Brain microvascular endothelial cell (primary cell): ENCODE measurements around the gene MESP2.

Source experiments
- DNase-seq: peaks from one replicate; pipeline ENCODE4 v3.0.0-alpha.2; 2020
- H3K27ac ChIP-seq: fragments of 250-450 bp; sonication (Bioruptor Pico); 2 replicates; pipeline ENCODE4 v1.5.1; 2020; ENCODE audit warnings: mild to moderate bottlenecking, moderate library complexity
- H3K27me3 ChIP-seq: fragments of 250-450 bp; sonication (Bioruptor Pico); replicated peaks from 2 replicates; pipeline ENCODE4 v1.5.1; 2020; ENCODE audit warnings: mild to moderate bottlenecking
- H3K36me3 ChIP-seq: fragments of 250-450 bp; sonication (Bioruptor Pico); replicated peaks from 2 replicates; pipeline ENCODE4 v1.5.1; 2020; ENCODE audit warnings: mild to moderate bottlenecking
- H3K4me3 ChIP-seq: 2 replicates; pipeline ENCODE4 v1.5.1; 2011; ENCODE audit warnings: low read depth, mild to moderate bottlenecking, control low read depth, low read length, moderate library complexity
- in situ Hi-C: cut with HindIII; loops from 2 replicates; pipeline ENCODE4 v1.10.0; 2017; ENCODE audit warnings: low sequenced_read_pairs, low pct_ligation_motif_present
- TF ChIP-seq, protein P1 (sequence below): IDR thresholded peaks from 2 replicates; pipeline ENCODE4 v1.5.1; 2011; ENCODE audit warnings: low read depth, mild to moderate bottlenecking, moderate library complexity, low read length, control low read depth, inconsistent platforms; ENCODE audit errors: missing control alignments

Gene MESP2

DNA sequence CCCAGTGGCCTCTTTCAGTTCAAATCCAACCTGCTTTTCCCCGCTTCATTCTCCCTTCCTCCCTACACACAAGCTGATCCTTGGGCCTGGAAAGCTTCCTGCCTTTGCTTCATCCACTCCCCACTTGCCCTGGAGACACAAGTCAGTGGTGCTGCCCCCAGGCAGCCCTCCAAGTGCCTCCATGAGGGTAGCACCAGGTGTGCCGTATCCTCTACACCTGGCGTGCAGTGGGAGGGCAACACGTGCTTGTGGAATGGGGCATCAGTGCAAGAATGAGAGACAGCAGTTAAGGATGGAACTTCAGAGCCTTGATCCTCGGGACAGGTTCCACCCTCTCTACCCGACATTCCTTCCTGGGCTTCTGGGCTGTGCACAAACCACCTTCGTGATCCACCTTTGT lies 34.7 kb downstream of the MESP2 start:
- TF ChIP-seq, protein P1, sequence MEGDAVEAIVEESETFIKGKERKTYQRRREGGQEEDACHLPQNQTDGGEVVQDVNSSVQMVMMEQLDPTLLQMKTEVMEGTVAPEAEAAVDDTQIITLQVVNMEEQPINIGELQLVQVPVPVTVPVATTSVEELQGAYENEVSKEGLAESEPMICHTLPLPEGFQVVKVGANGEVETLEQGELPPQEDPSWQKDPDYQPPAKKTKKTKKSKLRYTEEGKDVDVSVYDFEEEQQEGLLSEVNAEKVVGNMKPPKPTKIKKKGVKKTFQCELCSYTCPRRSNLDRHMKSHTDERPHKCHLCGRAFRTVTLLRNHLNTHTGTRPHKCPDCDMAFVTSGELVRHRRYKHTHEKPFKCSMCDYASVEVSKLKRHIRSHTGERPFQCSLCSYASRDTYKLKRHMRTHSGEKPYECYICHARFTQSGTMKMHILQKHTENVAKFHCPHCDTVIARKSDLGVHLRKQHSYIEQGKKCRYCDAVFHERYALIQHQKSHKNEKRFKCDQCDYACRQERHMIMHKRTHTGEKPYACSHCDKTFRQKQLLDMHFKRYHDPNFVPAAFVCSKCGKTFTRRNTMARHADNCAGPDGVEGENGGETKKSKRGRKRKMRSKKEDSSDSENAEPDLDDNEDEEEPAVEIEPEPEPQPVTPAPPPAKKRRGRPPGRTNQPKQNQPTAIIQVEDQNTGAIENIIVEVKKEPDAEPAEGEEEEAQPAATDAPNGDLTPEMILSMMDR: no peak
- peaks cover 11% of the 10 kb centered on the region for H3K36me3 ChIP-seq
- H3K4me3 ChIP-seq: no peak overlapping the region
- no peak for DNase-seq
- H3K27ac ChIP-seq: no peak overlapping the region
- no peaks in the 10 kb centered on the region for H3K27me3 ChIP-seq
- in situ Hi-C loops: no loop called here

DNA sequence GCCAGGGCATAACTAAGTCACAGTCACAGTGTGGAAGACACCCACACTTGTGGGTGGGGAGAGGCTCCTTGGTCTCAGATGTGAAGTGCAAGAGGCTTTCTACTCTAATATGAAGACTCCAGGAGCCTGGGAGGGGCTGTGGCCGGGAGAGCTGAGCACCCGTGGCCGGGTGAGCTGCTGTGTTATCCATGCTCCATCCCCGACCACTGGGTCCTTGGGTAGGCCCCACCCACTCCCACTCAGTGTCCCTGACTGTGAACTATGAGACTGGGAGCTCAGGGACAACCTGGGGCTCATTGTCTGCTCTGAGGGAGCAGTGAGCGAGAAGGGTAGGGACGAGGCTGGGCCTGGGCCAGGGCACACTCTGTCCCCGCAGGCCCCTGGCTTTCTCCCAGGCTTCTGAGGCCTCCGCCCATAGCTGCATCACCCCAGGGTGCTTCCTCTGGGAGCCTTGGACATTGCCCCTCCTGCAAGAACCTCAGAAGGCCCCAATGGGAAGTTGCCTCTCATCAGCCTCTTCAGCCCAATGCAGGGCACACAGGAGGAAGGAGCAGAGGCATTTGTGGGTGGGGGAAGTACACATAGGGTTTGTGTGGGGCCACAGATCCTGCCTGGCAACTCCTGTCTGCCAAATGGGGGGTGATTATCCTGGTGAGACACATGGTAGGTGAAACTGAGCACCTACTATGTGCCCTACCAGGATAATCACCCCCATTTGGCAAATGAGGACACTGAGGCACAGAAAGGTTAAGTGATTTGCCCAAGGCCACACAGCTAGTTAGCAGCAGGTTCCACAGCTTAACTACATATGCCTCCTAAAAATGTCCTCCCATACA lies 36.1 kb downstream of the MESP2 start:
- Histone ChIP-seq H3K27me3 (no peaks in the 10 kb centered on the region), H3K36me3 (peaks cover 2% of the 10 kb centered on the region), H3K4me3 (peak overlapping the region; percentile 74), H3K27ac (no peak overlapping the region)
- in situ Hi-C loops: no loop called here
- no peak for DNase-seq
- TF ChIP-seq, protein P1: no peak

- TF ChIP-seq, protein P1: no peak
- in situ Hi-C loops: no loop called here
- peak overlapping the region; percentile 74 for H3K4me3 ChIP-seq
These were observed 36.8 kb downstream of the MESP2 start for GRCh38 chr15:89812847-89813320.

GRCh38 chr15:89813381-89814111 lies 37.4 kb downstream of the MESP2 start:
- Histone ChIP-seq H3K27ac (no peak overlapping the region), H3K4me3 (peak overlapping the region; percentile 74), H3K27me3 (no peaks in the 10 kb centered on the region), H3K36me3 (no peaks in the 10 kb centered on the region)
- in situ Hi-C loops: no loop called here
- DNase-seq: no peak
- TF ChIP-seq, protein P1: no peak

More at GRCh38 chr15:89812847-89813320, 36.8 kb downstream of the MESP2 start:
- peaks cover 2% of the 10 kb centered on the region for H3K36me3 ChIP-seq
- no peak for DNase-seq
- no peaks in the 10 kb centered on the region for H3K27me3 ChIP-seq
- H3K27ac ChIP-seq: no peak overlapping the region

DNA sequence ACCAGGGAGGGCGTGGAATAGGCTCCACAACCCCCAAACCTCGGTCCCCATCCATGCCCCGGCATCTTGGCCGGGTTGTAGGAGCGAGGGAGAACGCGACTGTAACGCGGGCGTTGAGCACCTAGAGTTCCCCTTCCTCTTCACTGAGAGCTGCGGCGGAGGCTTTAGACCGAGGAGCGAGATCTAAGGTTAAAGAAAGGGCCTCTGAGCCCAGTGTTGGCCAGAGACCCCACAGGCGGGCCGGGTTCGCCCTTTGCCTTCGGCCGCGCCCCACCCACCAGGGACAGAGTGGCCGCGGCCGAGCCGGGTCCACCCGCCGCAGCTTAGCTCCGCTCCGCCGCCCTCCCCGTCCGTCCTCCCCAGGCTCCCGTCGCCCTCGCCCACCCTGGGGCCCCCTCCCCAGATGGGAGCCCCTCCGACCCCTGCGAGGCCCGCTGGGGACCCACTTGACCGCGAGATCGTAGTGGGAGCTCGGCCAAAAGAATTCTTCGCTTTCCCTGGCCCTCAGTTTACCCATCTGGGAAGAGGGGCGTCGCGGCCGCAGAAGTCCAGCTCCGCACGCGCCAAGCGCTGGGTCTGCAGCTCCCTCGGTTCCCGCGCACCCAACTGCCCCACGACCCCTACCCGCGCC lies 38.1 kb downstream of the MESP2 start:
- Histone ChIP-seq H3K27me3 (no peaks in the 10 kb centered on the region), H3K4me3 (peak overlapping the region; percentile 74), H3K36me3 (no peaks in the 10 kb centered on the region), H3K27ac (no peak overlapping the region)
- in situ Hi-C loops: no loop called here
- DNase-seq: no peak
- TF ChIP-seq, protein P1: no peak
